HepG2 (cell line): ENCODE measurements around the gene MTA1.

Experiments
- ZNF501 ChIP-seq: sonication (generic); formaldehyde crosslinking; IDR thresholded peaks from 2 replicates; pipeline ENCODE4 v1.5.1; 2020; ENCODE audit warnings: mild to moderate bottlenecking, moderate library complexity, missing genetic modification reagents
- TF ChIP-seq, protein P1 (sequence below): sonication (generic); formaldehyde crosslinking; IDR thresholded peaks from 2 replicates; pipeline ENCODE4 v1.4.0; 2020; ENCODE audit warnings: low read depth, missing genetic modification reagents

DNA sequence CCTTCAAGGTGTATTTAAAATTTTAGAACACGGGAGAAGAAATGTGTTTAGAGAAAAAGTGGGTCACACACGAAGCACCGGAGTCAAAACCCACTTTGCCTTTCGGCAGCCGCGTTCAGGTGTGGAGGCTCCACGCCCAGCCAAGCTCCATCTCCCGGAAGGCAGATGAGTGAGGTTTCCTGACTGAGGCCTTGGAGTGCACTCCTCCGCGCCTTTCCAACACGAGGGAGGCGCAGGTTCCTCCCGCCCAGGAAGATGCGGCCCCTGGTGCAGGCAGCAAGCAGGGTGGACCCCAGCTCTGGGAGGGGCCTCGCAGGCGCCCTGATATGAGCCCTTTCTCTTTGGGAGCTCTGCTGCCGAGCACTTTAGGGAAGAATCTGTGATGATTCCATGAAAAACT, 22.5 kb downstream of the MTA1 start:
- TF ChIP-seq, protein P1, sequence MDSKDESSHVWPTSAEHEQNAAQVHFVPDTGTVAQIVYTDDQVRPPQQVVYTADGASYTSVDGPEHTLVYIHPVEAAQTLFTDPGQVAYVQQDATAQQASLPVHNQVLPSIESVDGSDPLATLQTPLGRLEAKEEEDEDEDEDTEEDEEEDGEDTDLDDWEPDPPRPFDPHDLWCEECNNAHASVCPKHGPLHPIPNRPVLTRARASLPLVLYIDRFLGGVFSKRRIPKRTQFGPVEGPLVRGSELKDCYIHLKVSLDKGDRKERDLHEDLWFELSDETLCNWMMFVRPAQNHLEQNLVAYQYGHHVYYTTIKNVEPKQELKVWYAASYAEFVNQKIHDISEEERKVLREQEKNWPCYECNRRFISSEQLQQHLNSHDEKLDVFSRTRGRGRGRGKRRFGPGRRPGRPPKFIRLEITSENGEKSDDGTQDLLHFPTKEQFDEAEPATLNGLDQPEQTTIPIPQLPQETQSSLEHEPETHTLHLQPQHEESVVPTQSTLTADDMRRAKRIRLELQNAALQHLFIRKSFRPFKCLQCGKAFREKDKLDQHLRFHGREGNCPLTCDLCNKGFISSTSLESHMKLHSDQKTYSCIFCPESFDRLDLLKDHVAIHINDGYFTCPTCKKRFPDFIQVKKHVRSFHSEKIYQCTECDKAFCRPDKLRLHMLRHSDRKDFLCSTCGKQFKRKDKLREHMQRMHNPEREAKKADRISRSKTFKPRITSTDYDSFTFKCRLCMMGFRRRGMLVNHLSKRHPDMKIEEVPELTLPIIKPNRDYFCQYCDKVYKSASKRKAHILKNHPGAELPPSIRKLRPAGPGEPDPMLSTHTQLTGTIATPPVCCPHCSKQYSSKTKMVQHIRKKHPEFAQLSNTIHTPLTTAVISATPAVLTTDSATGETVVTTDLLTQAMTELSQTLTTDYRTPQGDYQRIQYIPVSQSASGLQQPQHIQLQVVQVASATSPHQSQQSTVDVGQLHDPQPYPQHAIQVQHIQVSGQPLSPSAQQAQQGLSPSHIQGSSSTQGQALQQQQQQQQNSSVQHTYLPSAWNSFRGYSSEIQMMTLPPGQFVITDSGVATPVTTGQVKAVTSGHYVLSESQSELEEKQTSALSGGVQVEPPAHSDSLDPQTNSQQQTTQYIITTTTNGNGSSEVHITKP (CRISPR knock-in tag), result no peak
- no peak for TF ChIP-seq ZNF501 (CRISPR knock-in tag)
